ENCODE measurements around the gene KCNK5.

KCNK5 gene

GRCh38 chr6:39188571-39188970 lies 40.7 kb downstream of the KCNK5 start:
- no peaks in the 10 kb centered on the region for H3K27me3 ChIP-seq (ENCODE audit: insufficient read depth, low read length, poor library complexity)
- no peak for ATAC-seq (ENCODE audit: insufficient read depth, low read depth)
- no peaks in the 10 kb centered on the region for H3K79me2 ChIP-seq (ENCODE audit: insufficient read depth, low read length)
- H3K27ac ChIP-seq (ENCODE audit: low read length): no peak overlapping the region
- TF ChIP-seq, protein P1, sequence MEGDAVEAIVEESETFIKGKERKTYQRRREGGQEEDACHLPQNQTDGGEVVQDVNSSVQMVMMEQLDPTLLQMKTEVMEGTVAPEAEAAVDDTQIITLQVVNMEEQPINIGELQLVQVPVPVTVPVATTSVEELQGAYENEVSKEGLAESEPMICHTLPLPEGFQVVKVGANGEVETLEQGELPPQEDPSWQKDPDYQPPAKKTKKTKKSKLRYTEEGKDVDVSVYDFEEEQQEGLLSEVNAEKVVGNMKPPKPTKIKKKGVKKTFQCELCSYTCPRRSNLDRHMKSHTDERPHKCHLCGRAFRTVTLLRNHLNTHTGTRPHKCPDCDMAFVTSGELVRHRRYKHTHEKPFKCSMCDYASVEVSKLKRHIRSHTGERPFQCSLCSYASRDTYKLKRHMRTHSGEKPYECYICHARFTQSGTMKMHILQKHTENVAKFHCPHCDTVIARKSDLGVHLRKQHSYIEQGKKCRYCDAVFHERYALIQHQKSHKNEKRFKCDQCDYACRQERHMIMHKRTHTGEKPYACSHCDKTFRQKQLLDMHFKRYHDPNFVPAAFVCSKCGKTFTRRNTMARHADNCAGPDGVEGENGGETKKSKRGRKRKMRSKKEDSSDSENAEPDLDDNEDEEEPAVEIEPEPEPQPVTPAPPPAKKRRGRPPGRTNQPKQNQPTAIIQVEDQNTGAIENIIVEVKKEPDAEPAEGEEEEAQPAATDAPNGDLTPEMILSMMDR (IDR thresholded peaks at IDR 0.05; ENCODE audit: borderline replicate concordance, extremely low read depth, low read length, poor library complexity, severe bottlenecking): no peak
- TF ChIP-seq EZH2 (IDR thresholded peaks at IDR 0.05; ENCODE audit: borderline replicate concordance, low read depth, low read length, severe bottlenecking): no peak
- H3K4me1 ChIP-seq (ENCODE audit: insufficient read depth, low read length): no peaks in the 10 kb centered on the region
- no peaks in the 10 kb centered on the region for H3K36me3 ChIP-seq (ENCODE audit: insufficient read depth, low read length)
- DNase-seq: no peak
- no peaks in the 10 kb centered on the region for H4K20me1 ChIP-seq (ENCODE audit: insufficient read depth, low read length)
- no peak overlapping the region for H2AFZ ChIP-seq (ENCODE audit: low read depth, low read length)
- H3K4me2 ChIP-seq (ENCODE audit: insufficient read depth, low read length): no peak overlapping the region
- no peak overlapping the region for H3K4me3 ChIP-seq (ENCODE audit: low read depth in 1 of 2, low read length in 2 of 2)
- no peak overlapping the region for H3K9ac ChIP-seq (ENCODE audit: low read depth, low read length)
- H3K9me3 ChIP-seq (ENCODE audit: insufficient read depth, low read length, severe bottlenecking): no peaks in the 10 kb centered on the region

DNA sequence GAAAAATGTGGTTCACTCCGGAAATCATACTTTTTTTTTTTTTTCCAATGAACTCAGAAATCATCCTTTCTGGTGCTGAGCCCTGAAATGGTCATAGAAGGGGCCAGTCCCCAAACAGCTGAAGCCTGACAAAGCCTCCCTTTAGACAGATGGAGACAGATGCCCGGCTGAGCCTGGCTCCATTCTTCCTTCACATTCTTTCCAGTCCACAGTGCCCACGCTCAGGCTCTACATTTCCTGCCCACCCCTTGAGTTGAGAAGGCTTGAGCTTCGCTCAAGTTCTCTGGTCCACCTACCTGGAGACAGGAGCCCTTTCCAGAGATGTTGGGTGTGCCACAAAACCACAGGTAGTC lies 41.2 kb downstream of the KCNK5 start:
- Histone ChIP-seq H3K9me3 (ENCODE audit: insufficient read depth, low read length, severe bottlenecking) (no peaks in the 10 kb centered on the region), H3K4me3 (ENCODE audit: low read depth in 1 of 2, low read length in 2 of 2) (no peak overlapping the region), H2AFZ (ENCODE audit: low read depth, low read length) (no peak overlapping the region), H3K27ac (ENCODE audit: low read length) (no peak overlapping the region), H3K4me2 (ENCODE audit: insufficient read depth, low read length) (no peak overlapping the region), H3K9ac (ENCODE audit: low read depth, low read length) (no peak overlapping the region), H3K27me3 (ENCODE audit: insufficient read depth, low read length, poor library complexity) (no peaks in the 10 kb centered on the region), H3K36me3 (ENCODE audit: insufficient read depth, low read length) (no peaks in the 10 kb centered on the region), H3K4me1 (ENCODE audit: insufficient read depth, low read length) (no peaks in the 10 kb centered on the region), H3K79me2 (ENCODE audit: insufficient read depth, low read length) (no peaks in the 10 kb centered on the region), H4K20me1 (ENCODE audit: insufficient read depth, low read length) (no peaks in the 10 kb centered on the region)
- no peak for ATAC-seq (ENCODE audit: insufficient read depth, low read depth)
- TF ChIP-seq, protein P1 (IDR thresholded peaks at IDR 0.05; ENCODE audit: borderline replicate concordance, extremely low read depth, low read length, poor library complexity, severe bottlenecking): no peak
- TF ChIP-seq EZH2 (IDR thresholded peaks at IDR 0.05; ENCODE audit: borderline replicate concordance, low read depth, low read length, severe bottlenecking): no peak
- DNase-seq: no peak

GRCh38 chr6:39184906-39185580 lies 44.2 kb downstream of the KCNK5 start:
- no peak overlapping the region for H3K27ac ChIP-seq (ENCODE audit: low read length)
- H3K9me3 ChIP-seq (ENCODE audit: insufficient read depth, low read length, severe bottlenecking): no peaks in the 10 kb centered on the region
- H3K4me2 ChIP-seq (ENCODE audit: insufficient read depth, low read length): no peak overlapping the region
- H3K4me1 ChIP-seq (ENCODE audit: insufficient read depth, low read length): no peaks in the 10 kb centered on the region
- DNase-seq (no peak), ATAC-seq (ENCODE audit: insufficient read depth, low read depth) (no peak)
- TF ChIP-seq, protein P1 (IDR thresholded peaks at IDR 0.05; ENCODE audit: borderline replicate concordance, extremely low read depth, low read length, poor library complexity, severe bottlenecking): no peak
- TF ChIP-seq EZH2 (IDR thresholded peaks at IDR 0.05; ENCODE audit: borderline replicate concordance, low read depth, low read length, severe bottlenecking): no peak
- no peak overlapping the region for H3K4me3 ChIP-seq (ENCODE audit: low read depth in 1 of 2, low read length in 2 of 2)
- H3K9ac ChIP-seq (ENCODE audit: low read depth, low read length): no peak overlapping the region
- no peaks in the 10 kb centered on the region for H3K79me2 ChIP-seq (ENCODE audit: insufficient read depth, low read length)
- H2AFZ ChIP-seq (ENCODE audit: low read depth, low read length): no peak overlapping the region
- no peaks in the 10 kb centered on the region for H3K27me3 ChIP-seq (ENCODE audit: insufficient read depth, low read length, poor library complexity)
- no peaks in the 10 kb centered on the region for H3K36me3 ChIP-seq (ENCODE audit: insufficient read depth, low read length)
- H4K20me1 ChIP-seq (ENCODE audit: insufficient read depth, low read length): no peaks in the 10 kb centered on the region
